Right cardiac atrium (tissue), 5 donors: ENCODE results near the gene FOXP1. TPM values are rescaled to one million over a fixed set of nuclear protein-coding genes. Genes with fewer than 3 reads are reported as not detected.

ENCODE experiments used
- ATAC-seq, 2 donors: fragments of 200-7000 bp; cut with Tn5 transposase; one replicate each; pipeline versions ENCODE4 v1.8.0 to v1.9.1; 2020; ENCODE audit warnings: moderate library complexity in 2 of 2, mild to moderate bottlenecking in 1 of 2
- DNase-seq, 3 donors: peaks; one replicate each; pipeline ENCODE4 v3.0.0-alpha.2; 2020
- H3K27ac ChIP-seq: one replicate; pipeline ENCODE4 v1.5.1; 2013; ENCODE audit warnings: mild to moderate bottlenecking, low read length, control low read depth, moderate library complexity
- H3K27me3 ChIP-seq: one replicate; pipeline ENCODE4 v1.6.1; 2013; ENCODE audit not compliant: control insufficient read depth, insufficient read depth
- H3K4me1 ChIP-seq: one replicate; pipeline ENCODE4 v1.6.1; 2013; ENCODE audit warnings: low read length; ENCODE audit not compliant: control insufficient read depth, insufficient read depth
- H3K4me3 ChIP-seq: one replicate; pipeline ENCODE4 v1.5.1; 2013; ENCODE audit warnings: low read length, control low read depth
- H3K9me3 ChIP-seq: one replicate; pipeline ENCODE4 v1.6.1; 2013; ENCODE audit warnings: low read length; ENCODE audit not compliant: control insufficient read depth
- WGBS: extraction: QIAGEN DNeasy Blood & Tissue Kit; methylation state at CpG from one replicate; pipeline ENCODE4 v1.1.7; 2013; 5-methylcytosine and 5-hydroxymethylcytosine counted together
- intact Hi-C, 4 donors: fragments of 100-400 bp; cut with DNase I; formaldehyde crosslinking; loops; one replicate each; pipeline versions ENCODE4 v1.11.0 to v1.14.0; 2022 to 2023
- polyA plus RNA-seq: library from polyadenylated mRNA; stranded (reverse); fragments of 200-250 nt; gene quantifications from one replicate; pipeline ENCODE4 v1.2.3, GENCODE V29; 2013
- total RNA-seq, 4 donors: library from RNA; stranded (reverse); fragmentation: NEBNext Ultra II Directional; extraction: Animal tissue kit (Norgen Biotek cat#: 25700); gene quantifications; one replicate each; pipeline ENCODE4 v1.2.1, GENCODE V29; 2021
- donor health status: healthy with polysubstance abuse.
- donor health status: DM: no; HTN: yes; CAD: no.
- donor health status: DM: no; HTN: no; CAD: no.
- donor health status: DM: no; HTN: yes; CAD: no; lungs with severe emphysema.
- donor health status: DM: yes; HTN: yes; CAD: no.

FOXP1 gene
- total and polyA plus RNA-seq, 5 donors, result 13.6 to 63.4 (median 57.4) TPM

DNA sequence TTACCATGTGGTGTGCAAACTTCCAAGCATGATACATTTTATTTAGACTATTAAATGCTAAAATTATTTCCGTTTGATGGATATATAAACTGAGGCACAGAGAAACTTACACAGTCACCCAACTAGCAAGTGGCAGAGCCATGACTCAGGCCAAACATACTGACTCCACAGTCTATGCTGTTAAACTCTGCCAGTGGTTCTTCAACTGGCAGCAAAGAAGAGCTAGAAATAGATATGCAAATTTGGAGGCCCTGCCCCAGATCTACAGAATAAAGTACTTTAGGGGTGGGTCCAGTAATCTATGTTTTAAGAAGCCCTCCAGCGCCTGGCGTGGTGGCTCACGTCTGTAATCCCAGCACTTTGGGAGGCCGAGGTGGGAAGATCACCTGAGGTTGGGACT, 400.0 kb downstream of the FOXP1 start:
- H3K27ac ChIP-seq, result no peak overlapping the region
- ATAC-seq (no peak), DNase-seq (no peak)
- H3K27me3 ChIP-seq, result no peaks in the 10 kb centered on the region
- intact Hi-C loops, result no loop called here
- no peak overlapping the region for H3K4me3 ChIP-seq
- H3K9me3 ChIP-seq, result no peaks in the 10 kb centered on the region
- no peaks in the 10 kb centered on the region for H3K4me1 ChIP-seq
- 94% methylated on average over 5 of the region's 5 CpGs for whole genome bisulfite sequencing

- no peak for ATAC-seq
- 91% methylated on average over 6 of the region's 6 CpGs for WGBS
- Histone ChIP-seq H3K27ac (no peak overlapping the region), H3K4me3 (no peak overlapping the region), H3K27me3 (no peaks in the 10 kb centered on the region), H3K4me1 (no peaks in the 10 kb centered on the region), H3K9me3 (no peaks in the 10 kb centered on the region)
- DNase-seq, result no peak
- intact Hi-C loops, result no loop called here
Measured at GRCh38 chr3:71180524-71180923, 403.0 kb downstream of the FOXP1 start.

GRCh38 chr3:71177375-71177774, 406.2 kb downstream of the FOXP1 start:
- no peaks in the 10 kb centered on the region for H3K9me3 ChIP-seq
- H3K27ac ChIP-seq, result no peak overlapping the region
- H3K4me3 ChIP-seq, result no peak overlapping the region
- intact Hi-C loops, result no loop called here
- no peak for ATAC-seq
- H3K27me3 ChIP-seq, result no peaks in the 10 kb centered on the region
- H3K4me1 ChIP-seq, result no peaks in the 10 kb centered on the region
- no peak for DNase-seq
- 95% methylated on average over 4 of the region's 4 CpGs for WGBS

GRCh38 chr3:71176366-71176765, 407.2 kb downstream of the FOXP1 start:
- H3K27me3 ChIP-seq, result no peaks in the 10 kb centered on the region
- intact Hi-C loops, result no loop called here
- no peak overlapping the region for H3K27ac ChIP-seq
- no peaks in the 10 kb centered on the region for H3K9me3 ChIP-seq
- H3K4me3 ChIP-seq, result no peak overlapping the region
- WGBS, result 94% methylated on average over 5 of the region's 5 CpGs
- H3K4me1 ChIP-seq, result no peaks in the 10 kb centered on the region
- DNase-seq, result no peak
- no peak for ATAC-seq

DNA sequence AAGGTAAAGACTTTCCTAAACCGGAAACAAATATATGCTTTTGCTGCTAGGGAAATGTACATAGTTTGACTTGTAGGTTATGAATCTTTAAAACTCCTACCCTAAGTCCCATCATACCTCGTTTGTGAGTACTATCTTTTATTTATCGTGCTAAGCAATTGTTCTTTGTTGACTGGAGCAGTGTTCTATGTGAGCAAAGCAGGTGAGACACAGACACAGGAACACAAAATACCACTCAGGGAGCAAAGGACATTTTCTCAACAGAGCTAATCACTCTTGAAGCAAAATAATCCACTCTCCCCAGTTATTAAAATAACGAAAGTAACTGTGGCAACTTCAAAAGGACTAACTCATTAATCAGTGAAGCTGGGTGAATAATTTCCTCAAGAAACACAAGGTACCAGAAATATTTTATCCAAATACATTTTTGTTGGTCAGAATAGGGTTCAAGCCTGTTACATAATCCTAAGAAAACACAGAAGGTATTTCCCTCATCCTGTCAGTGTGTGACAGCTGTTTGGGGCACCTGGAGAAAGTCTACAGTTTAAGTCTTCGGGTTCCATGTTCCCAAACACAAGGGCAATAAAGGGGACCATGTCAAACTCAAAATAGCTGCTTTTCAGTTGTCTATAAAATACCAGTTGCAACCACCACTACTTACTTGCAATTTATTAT, 407.7 kb downstream of the FOXP1 start:
- ATAC-seq, result no peak
- Histone ChIP-seq H3K27ac (no peak overlapping the region), H3K9me3 (no peaks in the 10 kb centered on the region), H3K27me3 (no peaks in the 10 kb centered on the region), H3K4me1 (no peaks in the 10 kb centered on the region), H3K4me3 (no peak overlapping the region)
- intact Hi-C loops, result no loop called here
- no peak for DNase-seq
- 95% methylated on average over 5 of the region's 5 CpGs for WGBS

- H3K9me3 ChIP-seq, result no peaks in the 10 kb centered on the region
- WGBS, result 67% methylated on average over 2 of the region's 2 CpGs
- peak; percentile 75 to 80 for ATAC-seq
- no peaks in the 10 kb centered on the region for H3K4me1 ChIP-seq
- DNase-seq, result no peak
- intact Hi-C loops, result no loop called here
- no peak overlapping the region for H3K4me3 ChIP-seq
- H3K27ac ChIP-seq, result peak overlapping the region; percentile 48
- no peaks in the 10 kb centered on the region for H3K27me3 ChIP-seq
Measured at GRCh38 chr3:71172951-71173350, 410.6 kb downstream of the FOXP1 start.

- no peak for DNase-seq
- Histone ChIP-seq H3K27me3 (no peaks in the 10 kb centered on the region), H3K27ac (no peak overlapping the region), H3K9me3 (no peaks in the 10 kb centered on the region), H3K4me3 (no peak overlapping the region), H3K4me1 (no peaks in the 10 kb centered on the region)
- 74% methylated on average over 3 of the region's 3 CpGs for WGBS
- ATAC-seq, result no peak
- intact Hi-C loops, result no loop called here
Measured at GRCh38 chr3:71172189-71172588, 411.3 kb downstream of the FOXP1 start.

DNA sequence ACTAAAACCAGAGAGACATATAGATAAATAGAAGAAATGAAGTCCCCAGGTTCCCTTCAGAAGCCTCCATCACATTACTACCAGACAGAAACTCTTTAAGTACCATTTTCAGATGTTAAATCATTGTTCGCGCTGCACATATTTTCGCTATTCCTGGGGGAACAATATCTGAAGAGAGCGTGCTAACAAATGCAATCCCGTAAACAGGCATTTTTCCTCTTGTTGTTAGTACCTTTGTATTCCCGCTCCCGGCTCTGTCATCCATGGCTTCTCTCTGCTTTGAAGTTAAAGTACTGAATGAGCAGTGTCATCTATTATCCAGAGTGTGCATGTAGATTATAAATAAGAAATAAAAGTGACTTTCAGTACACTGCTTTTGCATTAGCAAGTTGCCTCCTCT, 412.3 kb downstream of the FOXP1 start:
- Histone ChIP-seq H3K4me3 (no peak overlapping the region), H3K27me3 (no peaks in the 10 kb centered on the region), H3K4me1 (no peaks in the 10 kb centered on the region), H3K9me3 (no peaks in the 10 kb centered on the region), H3K27ac (no peak overlapping the region)
- DNase-seq (no peak), ATAC-seq (no peak)
- 94% methylated on average over 7 of the region's 7 CpGs for WGBS
- intact Hi-C loops, result no loop called here

DNA sequence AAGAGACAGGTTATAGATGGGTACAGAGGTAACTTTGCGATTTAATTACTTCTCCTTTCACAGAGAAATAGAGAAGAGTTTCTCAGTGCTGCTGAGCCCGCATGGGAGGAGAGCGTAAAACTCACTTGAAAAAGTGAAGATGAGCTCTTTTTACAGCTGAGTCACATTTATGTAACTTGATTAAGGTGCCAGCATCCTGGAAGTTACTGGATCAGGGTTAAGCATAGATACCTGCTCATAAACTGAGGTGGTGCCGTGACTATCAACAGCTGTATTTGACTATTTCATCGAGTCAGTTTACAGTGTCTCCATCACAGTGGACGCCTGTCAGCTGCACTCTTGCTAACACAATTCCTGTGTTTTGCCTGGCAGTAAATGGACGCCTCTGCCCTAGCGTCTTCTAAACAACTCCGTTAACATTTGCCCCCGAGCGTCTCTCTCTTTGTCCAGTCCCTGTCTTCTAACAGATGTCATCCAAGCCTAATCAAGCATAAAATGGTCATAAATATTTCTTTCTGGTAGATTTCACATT, 414.6 kb downstream of the FOXP1 start:
- DNase-seq (no peak), ATAC-seq (peak; percentile 40 to 41)
- H3K4me3 ChIP-seq, result peak overlapping the region; percentile 2
- WGBS, result 47% methylated on average over 11 of the region's 11 CpGs
- no peaks in the 10 kb centered on the region for H3K9me3 ChIP-seq
- H3K27ac ChIP-seq, result no peak overlapping the region
- H3K27me3 ChIP-seq, result no peaks in the 10 kb centered on the region
- intact Hi-C loops, result no loop called here
- H3K4me1 ChIP-seq, result no peaks in the 10 kb centered on the region

DNA sequence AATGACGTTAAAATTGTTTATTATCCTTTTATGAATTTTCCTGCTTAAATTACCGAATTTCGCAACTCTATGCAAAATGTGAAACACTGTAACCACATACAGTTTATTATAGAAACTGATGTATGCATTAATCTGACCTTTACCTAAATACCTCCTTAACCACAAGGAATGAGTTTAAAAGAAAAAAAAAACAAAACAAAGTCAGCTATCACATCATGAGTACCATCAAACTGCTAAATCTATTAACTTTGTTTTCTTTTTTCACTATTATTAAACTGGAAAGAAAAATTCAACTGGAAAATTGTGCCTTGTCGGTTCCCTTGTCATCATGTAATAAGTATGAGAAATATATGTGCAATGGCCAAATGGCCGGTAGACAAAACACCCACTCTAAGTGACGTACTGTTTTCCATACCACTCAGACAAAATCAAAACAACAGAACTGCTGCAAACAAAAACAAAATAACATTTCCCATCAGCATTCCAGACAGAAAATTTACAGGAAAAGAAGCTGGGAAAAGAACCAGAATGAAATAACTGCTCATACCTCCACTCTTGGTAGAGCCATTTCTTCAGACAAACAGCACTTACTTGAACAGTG, 415.3 kb downstream of the FOXP1 start:
- no peaks in the 10 kb centered on the region for H3K27me3 ChIP-seq
- intact Hi-C loops, result no loop called here
- no peak overlapping the region for H3K4me3 ChIP-seq
- no peaks in the 10 kb centered on the region for H3K4me1 ChIP-seq
- no peak overlapping the region for H3K27ac ChIP-seq
- ATAC-seq, result no peak
- no peak for DNase-seq
- 69% methylated on average over 6 of the region's 6 CpGs for WGBS
- H3K9me3 ChIP-seq, result no peaks in the 10 kb centered on the region

DNA sequence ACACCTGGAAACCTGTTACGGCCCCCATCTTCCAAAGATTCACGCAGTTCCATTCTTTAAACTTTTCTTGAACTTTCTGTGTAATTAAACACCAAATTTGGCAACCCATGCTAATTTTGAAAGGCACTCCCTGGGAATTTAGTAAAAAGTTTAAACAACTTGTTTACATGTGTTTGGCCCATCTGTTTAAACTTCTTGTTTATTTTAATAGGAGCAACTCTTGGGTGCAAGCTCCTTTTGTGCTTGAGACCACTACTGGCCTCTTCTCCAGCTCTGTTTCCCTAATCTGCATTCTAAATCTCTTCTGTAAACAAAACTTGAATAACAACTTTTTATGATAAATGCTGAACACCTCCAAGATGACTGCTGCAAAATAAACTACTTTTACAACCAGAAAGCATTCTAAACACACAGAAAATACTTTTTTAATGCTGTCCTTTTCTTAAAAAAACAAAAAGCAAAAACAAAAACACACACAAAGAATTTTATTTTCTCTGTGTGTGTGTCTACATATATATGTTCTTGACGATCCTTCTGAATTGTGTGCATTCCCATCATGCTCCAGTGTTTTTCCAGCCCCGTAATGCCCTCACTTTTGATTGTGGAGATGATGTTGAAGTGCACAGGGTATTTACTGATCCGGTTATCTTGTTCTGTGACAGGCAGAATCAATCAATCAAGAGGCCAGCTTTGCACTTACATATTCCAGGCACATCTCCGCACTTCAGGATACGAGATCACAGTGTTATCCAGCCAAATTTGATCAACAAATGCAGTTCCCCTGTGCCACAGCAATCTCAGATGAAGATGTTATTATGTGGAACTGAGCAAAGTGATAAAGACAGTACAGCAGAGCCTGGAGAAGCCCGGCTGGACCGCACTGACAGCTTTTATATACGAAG, 416.9 kb downstream of the FOXP1 start:
- ATAC-seq (no peak), DNase-seq (no peak)
- H3K4me3 ChIP-seq, result no peak overlapping the region
- H3K27ac ChIP-seq, result no peak overlapping the region
- no peaks in the 10 kb centered on the region for H3K27me3 ChIP-seq
- 76% methylated on average over 10 of the region's 10 CpGs for WGBS
- H3K4me1 ChIP-seq, result no peaks in the 10 kb centered on the region
- H3K9me3 ChIP-seq, result no peaks in the 10 kb centered on the region
- intact Hi-C loops, result no loop called here
